ENCODE measurements around the gene NR0B1. TPM values are rescaled to one million over a fixed set of nuclear protein-coding genes. Genes with fewer than 3 reads are reported as not detected.

NR0B1 gene
- total and polyA plus RNA-seq, 2 of the 4 experiments (the other 2 are of a cell fraction), result not detected

GRCh38 chrX:30340753-30341152 lies 31.6 kb upstream of the NR0B1 start:
- 78% methylated on average over 3 of the region's 7 CpGs; no CpG with 5 or more reads in 1 of the 2 experiments for WGBS, 2 experiments (ENCODE audit: extremely low coverage in 2 of 2, insufficient read length in 1 of 2)
- intact Hi-C loops (cut with micrococcal nuclease) (no loop called here), dilution Hi-C loops (cut with HindIII; ENCODE audit: low sequenced_read_pairs, unreplicated experiment) (no loop called here), in situ Hi-C loops (cut with MboI; ENCODE audit: low sequenced_read_pairs) (no loop called here)
- no peak overlapping the region for H2AFZ ChIP-seq (replicated peaks; ENCODE audit: low read length, poor library complexity)
- H4K5ac ChIP-seq (ENCODE audit: low read depth, low read length), result no peak overlapping the region
- H3K14ac ChIP-seq (replicated peaks; ENCODE audit: low read depth, low read length), result no peak overlapping the region
- H4K91ac ChIP-seq (ENCODE audit: insufficient read depth, low read depth, low read length), result no peak overlapping the region
- no peak overlapping the region for H2BK20ac ChIP-seq (ENCODE audit: low read depth, low read length)
- no peak overlapping the region for H2AK9ac ChIP-seq (replicated peaks; ENCODE audit: low read depth, low read length, poor library complexity)
- H3K4me2 ChIP-seq (ENCODE audit: low read depth, low read length), result no peak overlapping the region
- no peaks in the 10 kb centered on the region for H3K4me1 ChIP-seq (ENCODE audit: control insufficient read depth, insufficient read depth, low read length)
- no TSS peak for BruUV-seq (replicated peaks)
- H2BK120ac ChIP-seq (ENCODE audit: low read depth, low read length), result no peak overlapping the region
- H3K18ac ChIP-seq (ENCODE audit: low read depth, low read length), result no peak overlapping the region
- H3K23ac ChIP-seq (ENCODE audit: low read depth, low read length), result no peak overlapping the region
- POLR2A ChIA-PET (ENCODE audit: unreplicated experiment), result no interaction called here
- H3K9ac ChIP-seq (ENCODE audit: low read depth, low read length), result no peak overlapping the region
- no peak overlapping the region for H2BK15ac ChIP-seq (ENCODE audit: low read depth, low read length)
- H2AK5ac ChIP-seq (ENCODE audit: low read depth, low read length), result no peak overlapping the region
- H3K9me1 ChIP-seq (ENCODE audit: insufficient read depth, low read length), result no peaks in the 10 kb centered on the region
- DNase-seq (no peak), ATAC-seq (ENCODE audit: low read depth) (no peak)
- H2BK5ac ChIP-seq (ENCODE audit: low read depth, low read length, poor library complexity, severe bottlenecking), result no peak overlapping the region
- no peaks in the 10 kb centered on the region for H3K36me3 ChIP-seq (ENCODE audit: control insufficient read depth, insufficient read depth, low read length)
- H4K8ac ChIP-seq (ENCODE audit: low read depth in 2 of 2, low read length in 2 of 2), result no peak overlapping the region
- H3K4ac ChIP-seq (ENCODE audit: low read depth, low read length), result no peak overlapping the region
- H3K27ac ChIP-seq (ENCODE audit: insufficient read depth, low read length), result no peak overlapping the region
- no peaks in the 10 kb centered on the region for H4K20me1 ChIP-seq (ENCODE audit: insufficient read depth, low read length)
- no peak for TF ChIP-seq CEBPB (IDR thresholded peaks at IDR 0.05; ENCODE audit: low read depth, low read length)
- TF ChIP-seq POLR2A (IDR thresholded peaks at IDR 0.05; ENCODE audit: low read depth, low read length), result no peak
- TF ChIP-seq NFE2L2 (IDR thresholded peaks at IDR 0.05; ENCODE audit: low read depth, low read length), result no peak
- TF ChIP-seq CHD1 (IDR thresholded peaks at IDR 0.05; ENCODE audit: low read depth, low read length), result no peak
- no peak for TF ChIP-seq SMC3 (IDR thresholded peaks at IDR 0.05; ENCODE audit: low read depth, low read length)
- no peak for TF ChIP-seq RCOR1 (IDR thresholded peaks at IDR 0.05; ENCODE audit: insufficient replicate concordance, low read length)
- TF ChIP-seq MAFK (IDR thresholded peaks at IDR 0.05; ENCODE audit: low read depth, low read length), result no peak
- CTCF ChIA-PET, result no interaction called here
- H3K4me3 ChIP-seq (ENCODE audit: insufficient read depth, low read depth, low read length), result no peak overlapping the region
- H3K9me3 ChIP-seq (ENCODE audit: control insufficient read depth, insufficient read depth, low read length), result no peaks in the 10 kb centered on the region
- H3K79me1 ChIP-seq (ENCODE audit: low read depth in 1 of 2, low read length in 2 of 2), result no peaks in the 10 kb centered on the region
- H3K27me3 ChIP-seq (ENCODE audit: control insufficient read depth, insufficient read depth, low read length), result no peaks in the 10 kb centered on the region
- no peak overlapping the region for H3K56ac ChIP-seq (ENCODE audit: extremely low read depth, insufficient read depth, low read length)
